ENCODE measurements around the gene SH3D21.

SH3D21 gene

GRCh38 chr1:36359383-36359782 is 53.2 kb downstream of the SH3D21 start:
- TF ChIP-seq POLR2A (IDR thresholded peaks at IDR 0.05; ENCODE audit: extremely low read depth, insufficient read length) (no peak), CTCF (IDR thresholded peaks at IDR 0.05; ENCODE audit: low read depth, low read length) (no peak)
- no peak for DNase-seq (ENCODE audit: low read depth)
- H3K4me3 ChIP-seq (ENCODE audit: low read depth, low read length), result no peak overlapping the region

GRCh38 chr1:36359911-36360550 is 53.9 kb downstream of the SH3D21 start:
- DNase-seq (ENCODE audit: low read depth), result no peak
- TF ChIP-seq CTCF (IDR thresholded peaks at IDR 0.05; ENCODE audit: low read depth, low read length), result no peak
- TF ChIP-seq MYC (IDR thresholded peaks at IDR 0.05; ENCODE audit: low read depth, low read length), result no peak
- TF ChIP-seq MAX (IDR thresholded peaks at IDR 0.05; ENCODE audit: low read depth, low read length), result no peak
- TF ChIP-seq POLR2A (IDR thresholded peaks at IDR 0.05; ENCODE audit: extremely low read depth, insufficient read length), result no peak
- no peak overlapping the region for H3K4me3 ChIP-seq (ENCODE audit: low read depth, low read length)

GRCh38 chr1:36365381-36365780 is 59.2 kb downstream of the SH3D21 start:
- peak; percentile 54 for DNase-seq (ENCODE audit: low read depth)
- TF ChIP-seq POLR2A (IDR thresholded peaks at IDR 0.05; ENCODE audit: extremely low read depth, insufficient read length) (no peak), MAX (IDR thresholded peaks at IDR 0.05; ENCODE audit: low read depth, low read length) (no peak), CTCF (IDR thresholded peaks at IDR 0.05; ENCODE audit: low read depth, low read length) (no peak), MYC (IDR thresholded peaks at IDR 0.05; ENCODE audit: low read depth, low read length) (no peak)
- no peak overlapping the region for H3K4me3 ChIP-seq (ENCODE audit: low read depth, low read length)

GRCh38 chr1:36366091-36366661 is 60.0 kb downstream of the SH3D21 start:
- DNase-seq (ENCODE audit: low read depth), result no peak
- no peak for TF ChIP-seq CTCF (IDR thresholded peaks at IDR 0.05; ENCODE audit: low read depth, low read length)
- TF ChIP-seq MYC (IDR thresholded peaks at IDR 0.05; ENCODE audit: low read depth, low read length), result no peak
- no peak for TF ChIP-seq POLR2A (IDR thresholded peaks at IDR 0.05; ENCODE audit: extremely low read depth, insufficient read length)
- TF ChIP-seq MAX (IDR thresholded peaks at IDR 0.05; ENCODE audit: low read depth, low read length), result no peak
- no peak overlapping the region for H3K4me3 ChIP-seq (ENCODE audit: low read depth, low read length)

GRCh38 chr1:36367066-36367465 is 60.9 kb downstream of the SH3D21 start:
- TF ChIP-seq CTCF (IDR thresholded peaks at IDR 0.05; ENCODE audit: low read depth, low read length) (no peak), MYC (IDR thresholded peaks at IDR 0.05; ENCODE audit: low read depth, low read length) (no peak), MAX (IDR thresholded peaks at IDR 0.05; ENCODE audit: low read depth, low read length) (no peak), POLR2A (IDR thresholded peaks at IDR 0.05; ENCODE audit: extremely low read depth, insufficient read length) (no peak)
- no peak overlapping the region for H3K4me3 ChIP-seq (ENCODE audit: low read depth, low read length)
- no peak for DNase-seq (ENCODE audit: low read depth)

Measured in NB4 (cell line).